Tibial nerve (tissue), 4 donors: Measurements from ENCODE around the gene CACHD1. TPM values are rescaled to one million over a fixed set of nuclear protein-coding genes. Genes with fewer than 3 reads are reported as not detected.

ENCODE experiments used
- DNase-seq, 2 donors: peaks; one replicate each; pipeline ENCODE4 v3.0.0-alpha.2; 2019; ENCODE audit warnings: low spot score in 2 of 2
- H3K27ac ChIP-seq, 4 donors: fragments of 200-600 bp; sonication (generic) in 3 of 4; one replicate each; pipeline ENCODE4 v1.5.1; 2017 to 2019; ENCODE audit warnings: mild to moderate bottlenecking in 1 of 4
- H3K27me3 ChIP-seq, 2 donors: fragments of 200-600 bp; sonication (generic) in 1 of 2; one replicate each; pipeline versions ENCODE4 v1.5.1 to v1.6.0; 2017 to 2019
- H3K36me3 ChIP-seq, 3 donors: fragments of 200-600 bp; sonication (generic); one replicate each; pipeline ENCODE4 v1.5.1; 2018 to 2019
- H3K4me1 ChIP-seq, 4 donors: fragments of 200-600 bp; sonication (generic) in 3 of 4; one replicate each; pipeline ENCODE4 v1.5.1; 2017 to 2019
- H3K4me3 ChIP-seq, 4 donors: fragments of 200-600 bp; sonication (generic) in 3 of 4; one replicate each; pipeline ENCODE4 v1.5.1; 2017 to 2019; ENCODE audit warnings: mild to moderate bottlenecking in 1 of 4, moderate library complexity in 1 of 4
- H3K9me3 ChIP-seq, 4 donors: fragments of 200-600 bp; sonication (generic) in 3 of 4; one replicate each; pipeline ENCODE4 v1.5.1; 2017 to 2019
- CTCF ChIP-seq, 5 experiments: fragments of 200-600 bp in 3 of 5; fragments of 450-650 bp in 2 of 5; sonication (generic) in 3 of 5; IDR thresholded peaks; one replicate each; pipeline ENCODE4 v1.5.1; 2016 to 2019; ENCODE audit warnings: antibody characterized with exemption in 5 of 5, mild to moderate bottlenecking in 3 of 5, moderate library complexity in 2 of 5
- EP300 ChIP-seq, 2 donors: sonication (generic); formaldehyde crosslinking; IDR thresholded peaks; one replicate each; pipeline ENCODE4 v1.6.1; 2017; ENCODE audit warnings: antibody characterized with exemption in 2 of 2, mild to moderate bottlenecking in 1 of 2
- POLR2A ChIP-seq, 2 donors: fragments of 450-650 bp; IDR thresholded peaks; one replicate each; pipeline ENCODE4 v1.6.1; 2017; ENCODE audit warnings: antibody characterized with exemption in 2 of 2, mild to moderate bottlenecking in 2 of 2, moderate library complexity in 2 of 2
- WGBS, 2 donors: methylation state at CpG; one replicate each; pipeline ENCODE4 v1.1.5; 2018; 5-methylcytosine and 5-hydroxymethylcytosine counted together
- total RNA-seq, 4 donors: library from RNA; depleted of rRNA; stranded (reverse); fragments of >200 nt; gene quantifications; one replicate each; pipeline ENCODE4 v1.1.0, GENCODE V29; 2016

CACHD1 gene
- total RNA-seq, 4 donors from 2014 or later = 7.4 to 15.9 (median 10.0) TPM

GRCh38 chr1:64675718-64676345 is 205.9 kb downstream of the CACHD1 start:
- Histone ChIP-seq H3K27ac (no peak overlapping the region), H3K9me3 (no peaks in the 10 kb centered on the region), H3K36me3 (peaks cover 0 to 11% (median 0%) of the 10 kb centered on the region in 3 donors), H3K27me3 (no peaks in the 10 kb centered on the region), H3K4me3 (no peak overlapping the region), H3K4me1 (peaks cover 0 to 3% (median 0%) of the 10 kb centered on the region in 4 donors)
- DNase-seq = no peak
- 62 to 66% methylated on average over 4 of the region's 4 CpGs for WGBS, 2 donors
- TF ChIP-seq CTCF (IDR thresholded peaks at IDR 0.05) (peak in 4 of 5 experiments; percentile 29 to 69 (median 58)), POLR2A (IDR thresholded peaks at IDR 0.05) (no peak)

- Histone ChIP-seq H3K4me3 (no peak overlapping the region), H3K27ac (no peak overlapping the region), H3K9me3 (no peaks in the 10 kb centered on the region), H3K27me3 (no peaks in the 10 kb centered on the region), H3K36me3 (peaks cover 0 to 11% (median 0%) of the 10 kb centered on the region in 3 donors), H3K4me1 (peaks cover 0 to 3% (median 0%) of the 10 kb centered on the region in 4 donors)
- DNase-seq = no peak
- 94 to 96% methylated on average over 4 of the region's 4 CpGs for WGBS, 2 donors
- TF ChIP-seq CTCF (IDR thresholded peaks at IDR 0.05) = no peak
- TF ChIP-seq EP300 (IDR thresholded peaks at IDR 0.05) = no peak
These were observed 206.5 kb downstream of the CACHD1 start for GRCh38 chr1:64676386-64676785.

GRCh38 chr1:64677532-64677931 is 207.6 kb downstream of the CACHD1 start:
- Histone ChIP-seq H3K9me3 (no peaks in the 10 kb centered on the region), H3K4me1 (peaks cover 0 to 3% (median 0%) of the 10 kb centered on the region in 4 donors), H3K27me3 (no peaks in the 10 kb centered on the region), H3K27ac (no peak overlapping the region), H3K36me3 (peaks cover 0 to 11% (median 0%) of the 10 kb centered on the region in 3 donors), H3K4me3 (no peak overlapping the region)
- DNase-seq = no peak
- no peak for TF ChIP-seq POLR2A (IDR thresholded peaks at IDR 0.05)
- TF ChIP-seq EP300 (IDR thresholded peaks at IDR 0.05) = no peak
- TF ChIP-seq CTCF (IDR thresholded peaks at IDR 0.05) = no peak
- WGBS, 2 donors = 86% methylated on average over 1 of the region's 1 CpG

- Histone ChIP-seq H3K4me3 (no peak overlapping the region), H3K4me1 (peaks cover 0 to 3% (median 0%) of the 10 kb centered on the region in 4 donors), H3K27me3 (no peaks in the 10 kb centered on the region), H3K27ac (no peak overlapping the region), H3K9me3 (no peaks in the 10 kb centered on the region), H3K36me3 (peaks cover 0 to 11% (median 0%) of the 10 kb centered on the region in 3 donors)
- no peak for TF ChIP-seq CTCF (IDR thresholded peaks at IDR 0.05)
- no peak for TF ChIP-seq POLR2A (IDR thresholded peaks at IDR 0.05)
- TF ChIP-seq EP300 (IDR thresholded peaks at IDR 0.05) = no peak
- DNase-seq = no peak
- 80 to 89% methylated on average over 3 of the region's 3 CpGs for WGBS, 2 donors
These were observed 208.4 kb downstream of the CACHD1 start for GRCh38 chr1:64678366-64678765.

- no peaks in the 10 kb centered on the region for H3K9me3 ChIP-seq
- TF ChIP-seq EP300 (IDR thresholded peaks at IDR 0.05) = no peak
- no peak for TF ChIP-seq CTCF (IDR thresholded peaks at IDR 0.05)
- no peak for TF ChIP-seq POLR2A (IDR thresholded peaks at IDR 0.05)
- no peak overlapping the region for H3K27ac ChIP-seq
- 95 to 96% methylated on average over 6 of the region's 6 CpGs for WGBS, 2 donors
- H3K4me3 ChIP-seq = no peak overlapping the region
- DNase-seq = no peak
- H3K36me3 ChIP-seq = peaks cover 0 to 11% (median 0%) of the 10 kb centered on the region in 3 donors
- no peaks in the 10 kb centered on the region for H3K27me3 ChIP-seq
- peaks cover 0 to 3% (median 0%) of the 10 kb centered on the region in 4 donors for H3K4me1 ChIP-seq
These were observed 209.2 kb downstream of the CACHD1 start for GRCh38 chr1:64679177-64679576.
